Fibroblast of gingiva (primary cell): ENCODE data around the gene RNF17.

Source experiments
- DNase-seq: peaks from one replicate; pipeline ENCODE4 v3.0.0-alpha.2; 2011; ENCODE audit warnings: low read depth

Gene RNF17

DNA sequence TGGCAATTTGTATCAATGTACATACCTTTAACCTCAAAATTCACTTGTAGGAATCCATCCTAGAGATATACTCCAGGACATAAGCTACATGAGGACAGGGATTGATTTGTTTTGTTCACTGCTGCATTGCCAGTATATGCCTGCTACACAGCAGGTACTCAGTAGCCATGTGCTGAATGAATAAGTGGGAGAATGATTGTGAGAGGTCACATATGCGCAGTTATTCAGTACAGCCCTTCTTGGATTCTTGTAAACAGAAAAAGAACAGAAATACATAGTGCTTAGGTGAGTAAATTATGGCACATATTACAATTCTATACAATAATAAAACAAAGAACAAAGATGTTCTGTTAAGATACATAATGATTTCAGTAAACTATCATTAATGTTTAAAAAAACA, 133.3 kb downstream of the RNF17 start:
- DNase-seq: no peak

DNA sequence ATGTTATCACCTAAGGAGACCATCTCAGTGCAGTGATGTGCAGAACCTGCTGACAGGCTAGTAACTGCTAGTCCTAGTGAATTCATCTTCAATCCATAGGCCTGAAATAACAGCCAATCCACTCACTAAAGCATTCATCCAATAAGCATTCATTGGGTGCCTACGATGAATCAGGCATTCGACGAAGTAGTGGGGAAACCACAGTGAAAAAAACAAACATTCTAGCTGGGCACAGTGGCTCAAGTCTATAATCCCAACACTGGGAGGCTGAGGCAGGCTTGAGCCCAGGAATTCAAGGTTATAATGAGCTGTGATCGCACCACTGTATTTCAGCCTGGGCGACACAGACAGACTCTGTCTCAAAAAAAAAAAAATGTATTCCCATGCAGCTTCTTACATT, 135.6 kb downstream of the RNF17 start:
- no peak for DNase-seq

- no peak for DNase-seq
Measured at GRCh38 chr13:24900507-24900906, 136.5 kb downstream of the RNF17 start.

- peak; percentile 43 for DNase-seq
Measured at GRCh38 chr13:24905242-24905641, 141.3 kb downstream of the RNF17 start.

DNA sequence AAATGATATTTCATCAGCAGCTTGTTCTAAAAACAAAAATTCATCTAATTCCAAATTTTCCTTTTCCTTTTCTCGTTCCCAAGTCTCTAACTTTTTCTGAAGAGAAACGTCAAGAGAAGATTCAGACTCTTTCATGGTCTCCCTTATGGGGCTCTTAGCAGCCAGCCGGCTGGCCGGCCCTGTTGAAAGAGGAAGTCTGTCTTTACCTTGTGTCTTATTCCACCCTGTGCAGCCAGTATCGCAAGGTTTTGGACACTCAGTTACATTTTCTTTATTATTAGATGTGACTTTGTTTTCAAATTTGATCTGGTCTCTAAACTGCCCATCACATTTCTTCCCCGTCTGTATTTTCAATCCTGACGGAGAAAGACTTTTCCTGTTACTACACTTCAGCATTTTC, 142.3 kb downstream of the RNF17 start:
- DNase-seq: no peak

DNA sequence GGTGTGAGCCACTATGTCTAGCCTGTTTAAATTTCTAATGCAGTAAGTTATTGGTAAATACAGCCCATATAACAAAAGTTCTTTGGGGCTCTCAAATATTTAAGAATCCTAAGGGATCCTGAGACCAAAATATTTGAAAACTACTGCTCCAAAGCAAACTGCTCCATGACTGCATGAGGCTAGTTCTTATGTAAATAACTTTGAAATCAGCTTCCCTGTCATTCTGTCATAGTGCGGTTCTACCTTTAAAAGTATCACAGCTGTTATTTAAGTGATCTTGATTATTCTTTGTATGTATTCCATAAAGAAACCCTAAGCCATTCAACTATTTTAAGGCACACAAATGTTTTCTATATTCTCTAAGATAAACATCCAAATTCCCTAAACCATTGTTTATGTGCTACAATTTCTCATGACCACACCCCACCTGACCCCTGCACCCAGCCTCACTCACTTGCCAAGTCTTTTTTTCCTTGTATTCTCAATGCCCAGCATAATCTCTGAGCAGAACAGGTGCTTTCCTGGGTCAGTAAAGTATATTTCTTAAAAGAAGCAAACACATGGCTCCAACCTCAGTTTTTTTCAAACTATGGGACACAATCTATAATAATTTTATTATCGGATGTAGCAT, 146.6 kb downstream of the RNF17 start:
- DNase-seq: peak; percentile 18

- peak; percentile 59 for DNase-seq
Measured at GRCh38 chr13:24911133-24911908, 147.4 kb downstream of the RNF17 start.

DNA sequence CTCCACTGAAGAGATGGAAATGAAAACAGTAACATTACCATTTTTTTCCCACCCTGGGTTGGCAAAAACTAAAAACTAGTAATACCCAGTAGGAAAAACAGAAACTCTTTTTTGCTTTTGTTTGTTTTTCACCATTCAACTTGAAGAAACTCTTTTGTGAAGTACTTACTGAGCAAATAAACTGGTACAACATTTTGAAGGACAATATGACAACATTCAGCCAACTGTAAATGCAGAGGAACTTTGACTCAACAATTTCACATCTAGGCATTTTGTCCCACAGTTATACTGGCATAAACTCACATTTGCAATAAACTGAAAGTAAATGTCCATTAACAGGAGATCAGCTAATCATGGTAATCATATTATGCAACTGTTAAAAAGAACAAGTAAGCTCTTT, 152.5 kb downstream of the RNF17 start:
- no peak for DNase-seq

GRCh38 chr13:24921003-24921402, 157.0 kb downstream of the RNF17 start:
- DNase-seq: no peak

GRCh38 chr13:24921881-24922280, 157.9 kb downstream of the RNF17 start:
- DNase-seq: no peak

GRCh38 chr13:24922387-24922744, 158.4 kb downstream of the RNF17 start:
- no peak for DNase-seq

DNA sequence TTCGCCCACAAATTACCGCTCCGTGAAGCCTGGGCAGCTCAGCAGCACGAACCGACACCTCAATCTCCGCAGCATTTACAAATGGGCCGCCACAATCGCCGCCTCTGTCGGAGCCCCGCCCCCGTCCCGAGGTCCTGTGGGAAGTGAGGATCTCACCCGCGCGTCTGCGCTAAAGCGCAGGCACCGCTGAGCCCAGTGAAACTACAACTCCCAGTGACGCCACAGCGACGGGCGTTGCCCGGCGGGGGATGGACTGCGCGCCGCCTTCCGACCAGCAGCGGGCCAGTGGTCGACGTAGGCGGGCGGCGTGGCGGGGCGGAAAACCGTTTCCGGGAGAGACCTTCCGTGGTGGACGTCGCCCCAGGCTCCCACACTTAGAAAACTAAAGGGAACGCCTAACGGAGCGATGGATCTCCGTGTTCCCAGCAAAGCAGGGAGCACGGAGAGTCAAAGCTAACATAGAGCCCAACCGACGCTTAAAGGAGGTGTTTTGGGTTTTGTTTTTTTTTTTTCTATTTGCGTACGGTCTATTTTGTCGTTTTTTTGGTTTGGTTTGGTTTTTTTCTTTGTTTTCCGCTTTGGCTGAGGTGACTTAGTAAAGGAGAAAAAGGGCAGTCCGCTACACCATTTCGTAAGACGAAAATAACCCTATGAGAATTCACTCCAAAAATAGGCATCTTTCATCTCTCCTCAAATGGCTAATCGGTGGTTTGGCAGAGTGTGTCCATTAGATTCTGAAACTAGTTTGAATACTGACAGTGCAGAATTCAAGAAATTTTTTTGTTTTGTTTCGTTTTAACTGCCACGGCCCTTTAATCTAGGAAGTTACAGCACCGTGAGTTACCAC, 159.0 kb downstream of the RNF17 start:
- DNase-seq: peak; percentile 98

DNA sequence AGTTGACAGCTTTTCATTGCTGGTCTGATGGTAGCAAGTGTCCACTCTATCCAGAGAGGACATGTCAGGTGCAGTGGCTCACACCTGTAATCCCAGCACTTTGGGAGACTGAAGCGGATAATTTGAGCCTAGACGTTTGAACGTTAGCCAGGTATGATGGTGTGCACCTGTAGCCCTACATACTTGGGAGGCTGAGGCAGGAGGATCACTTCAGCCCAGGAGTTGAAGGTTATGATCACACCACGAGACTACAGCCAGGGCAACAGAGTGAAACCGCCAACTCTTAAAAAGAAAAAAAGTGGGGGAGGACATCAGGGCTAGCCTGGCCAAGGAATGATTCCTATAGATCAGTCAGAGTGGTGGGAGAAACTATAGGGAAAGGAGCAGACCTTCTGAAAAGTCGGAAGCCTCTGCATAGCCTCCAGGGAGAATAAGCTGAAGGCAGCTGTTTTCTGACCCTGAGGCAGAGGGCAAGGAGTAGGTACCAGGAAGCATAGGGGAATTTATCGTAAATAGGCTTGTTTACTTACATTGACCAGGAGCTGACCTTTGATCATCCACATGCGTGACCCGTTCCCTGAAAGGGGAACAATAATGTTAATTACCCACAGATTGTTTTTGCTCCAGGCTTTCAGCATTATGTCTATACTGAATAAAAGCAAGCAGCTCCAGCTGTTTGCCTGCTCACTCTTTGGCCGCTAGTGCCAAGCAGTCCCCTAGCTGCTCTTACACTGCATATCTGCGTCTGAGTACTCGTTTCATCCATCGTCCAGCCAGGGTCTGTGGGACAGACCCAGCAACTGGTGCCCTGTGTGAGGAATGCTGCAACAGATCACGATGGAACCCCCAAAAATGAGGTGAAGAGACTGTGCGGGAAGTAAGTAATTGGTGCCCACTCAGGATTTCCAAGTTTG, 161.6 kb downstream of the RNF17 start:
- no peak for DNase-seq

GRCh38 chr13:24927810-24928404, 163.9 kb downstream of the RNF17 start:
- DNase-seq: no peak

- DNase-seq: no peak
Measured at GRCh38 chr13:24929196-24929595, 165.2 kb downstream of the RNF17 start.
